H1 (cell line): Measurements from ENCODE around the gene MBNL1. TPM values are rescaled to one million over a fixed set of nuclear protein-coding genes. Genes with fewer than 3 reads are reported as not detected.

ENCODE experiments used
- CREB1 ChIP-seq: IDR thresholded peaks from 2 replicates; pipeline ENCODE4 v1.6.1; 2012; ENCODE audit warnings: inconsistent platforms
- E2F6 ChIP-seq: IDR thresholded peaks from 2 replicates; pipeline ENCODE4 v1.6.1; 2012; ENCODE audit warnings: inconsistent platforms
- EGR1 ChIP-seq: IDR thresholded peaks from 2 replicates; pipeline ENCODE4 v1.6.1; 2011; ENCODE audit warnings: low read depth, low read length, borderline replicate concordance
- GTF2F1 ChIP-seq: IDR thresholded peaks from 2 replicates; pipeline ENCODE4 v1.6.1; 2012; ENCODE audit warnings: low read depth, low read length, improper control_type of control experiment, borderline replicate concordance
- RBBP5 ChIP-seq: IDR thresholded peaks from 2 replicates; pipeline ENCODE4 v1.7.1; 2012; ENCODE audit warnings: low read depth, mild to moderate bottlenecking, inconsistent platforms, low read length, moderate library complexity, borderline replicate concordance
- SIRT6 ChIP-seq: IDR thresholded peaks from one replicate; pipeline ENCODE4 v1.7.1; 2012; ENCODE audit warnings: low read length, inconsistent platforms
- polyA plus RNA-seq, 7 experiments: library from polyadenylated mRNA; depleted of rRNA in 3 of 7; stranded (reverse) in 5 of 7; unstranded in 2 of 7; fragments of >200 nt in 5 of 7; fragments of 200-250 nt in 2 of 7; gene quantifications; 1 replicate in 5 of 7; 2 replicates in 1 of 7; 4 replicates in 1 of 7; pipeline versions ENCODE4 v1.2.1 to v1.2.3, GENCODE V29; 2011 to 2013; ENCODE audit warnings: missing spikeins in 2 of 7, mixed read lengths in 2 of 7
- total RNA-seq: library from RNA; stranded (reverse); fragmentation: NEBNext Ultra II Directional; extraction: Animal tissue kit (Norgen Biotek cat#: 25700); gene quantifications from 2 replicates; pipeline ENCODE4 v1.2.1, GENCODE V29; 2021

The MBNL1 gene
- total and polyA plus RNA-seq, 2 of the 8 experiments (the other 6 are each of a cell fraction or from before 2014, with no cell fraction given): 5.0 to 16.4 TPM

GRCh38 chr3:152282813-152283212, 14.1 kb downstream of the MBNL1 start (continued):
- TF ChIP-seq EGR1 (no peak), E2F6 (no peak), CREB1 (no peak), GTF2F1 (no peak), RBBP5 (no peak), SIRT6 (no peak)
